Parathyroid adenoma (tissue), 2 donors: ENCODE measurements around the gene GALNT9.

ENCODE experiments used
- H2AFZ ChIP-seq: fragments of 300-600 bp; sonication (generic); one replicate; pipeline ENCODE4 v1.7.0; 2017; ENCODE audit warnings: antibody characterized with exemption, mild to moderate bottlenecking
- H3K27ac ChIP-seq: fragments of 300-600 bp; sonication (generic); one replicate; pipeline ENCODE4 v1.7.0; 2017
- H3K27me3 ChIP-seq: fragments of 300-600 bp; sonication (generic); one replicate; pipeline ENCODE4 v1.7.0; 2017; ENCODE audit warnings: low read length; ENCODE audit not compliant: control insufficient read depth, insufficient read depth
- H3K36me3 ChIP-seq: fragments of 300-600 bp; sonication (generic); one replicate; pipeline ENCODE4 v1.7.0; 2017; ENCODE audit warnings: low read length; ENCODE audit not compliant: control insufficient read depth, insufficient read depth
- H3K4me1 ChIP-seq: fragments of 300-600 bp; sonication (generic); one replicate; pipeline ENCODE4 v1.7.0; 2017; ENCODE audit warnings: control low read depth
- H3K4me2 ChIP-seq: fragments of 300-600 bp; sonication (generic); one replicate; pipeline ENCODE4 v1.7.0; 2017; ENCODE audit warnings: low read length
- H3K4me3 ChIP-seq: fragments of 300-600 bp; sonication (generic); one replicate; pipeline ENCODE4 v1.7.0; 2017; ENCODE audit warnings: low read depth, low read length
- H3K79me2 ChIP-seq: fragments of 300-600 bp; sonication (generic); one replicate; pipeline ENCODE4 v1.7.0; 2017; ENCODE audit warnings: control low read depth
- H3K9ac ChIP-seq: fragments of 300-600 bp; sonication (generic); one replicate; pipeline ENCODE4 v1.7.0; 2017; ENCODE audit warnings: mild to moderate bottlenecking
- H3K9me3 ChIP-seq: fragments of 300-600 bp; sonication (generic); one replicate; pipeline ENCODE4 v1.7.0; 2017; ENCODE audit warnings: low read length; ENCODE audit not compliant: control insufficient read depth
- TF ChIP-seq, protein P1 (sequence below): fragments of 300-600 bp; sonication (generic); IDR thresholded peaks from one replicate; pipeline ENCODE4 v1.7.0; 2017; ENCODE audit warnings: antibody characterized with exemption, mild to moderate bottlenecking
- donor health status: primary hyperparathyroidism.

GALNT9 gene

DNA sequence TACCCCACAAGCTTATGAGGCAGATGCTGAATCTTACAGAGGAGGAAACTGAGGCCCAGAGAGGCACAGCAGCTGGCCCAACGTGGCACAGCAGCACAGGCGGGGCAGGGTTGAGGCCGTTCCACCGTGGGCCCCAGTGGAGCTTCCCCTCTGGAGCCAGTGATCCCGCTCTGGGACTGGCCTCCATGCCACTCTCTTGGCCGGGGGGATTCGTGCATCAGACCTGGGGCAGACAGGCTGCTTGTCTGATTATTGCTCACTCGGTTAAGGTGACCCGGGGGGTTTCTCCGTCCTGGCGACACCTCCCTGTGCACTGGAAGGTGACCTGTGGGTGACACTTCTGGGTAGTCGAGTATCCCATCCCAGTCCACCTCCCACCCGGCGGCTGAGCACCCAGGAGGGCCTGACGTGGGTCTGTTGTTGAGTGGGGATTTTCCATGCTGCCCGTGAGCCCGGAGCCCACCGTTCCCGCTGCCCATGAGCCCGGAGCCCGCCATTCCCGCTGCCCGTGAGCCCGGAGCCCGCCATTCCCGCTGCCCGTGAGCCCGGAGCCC lies 157.3 kb downstream of the GALNT9 start:
- H3K27ac ChIP-seq, result no peak overlapping the region
- no peaks in the 10 kb centered on the region for H3K4me1 ChIP-seq
- H3K9ac ChIP-seq, result no peak overlapping the region
- no peak overlapping the region for H3K4me3 ChIP-seq
- no peaks in the 10 kb centered on the region for H3K9me3 ChIP-seq
- H3K36me3 ChIP-seq, result no peaks in the 10 kb centered on the region
- no peak overlapping the region for H3K4me2 ChIP-seq
- H3K79me2 ChIP-seq, result no peaks in the 10 kb centered on the region
- H2AFZ ChIP-seq, result no peak overlapping the region
- TF ChIP-seq, protein P1, sequence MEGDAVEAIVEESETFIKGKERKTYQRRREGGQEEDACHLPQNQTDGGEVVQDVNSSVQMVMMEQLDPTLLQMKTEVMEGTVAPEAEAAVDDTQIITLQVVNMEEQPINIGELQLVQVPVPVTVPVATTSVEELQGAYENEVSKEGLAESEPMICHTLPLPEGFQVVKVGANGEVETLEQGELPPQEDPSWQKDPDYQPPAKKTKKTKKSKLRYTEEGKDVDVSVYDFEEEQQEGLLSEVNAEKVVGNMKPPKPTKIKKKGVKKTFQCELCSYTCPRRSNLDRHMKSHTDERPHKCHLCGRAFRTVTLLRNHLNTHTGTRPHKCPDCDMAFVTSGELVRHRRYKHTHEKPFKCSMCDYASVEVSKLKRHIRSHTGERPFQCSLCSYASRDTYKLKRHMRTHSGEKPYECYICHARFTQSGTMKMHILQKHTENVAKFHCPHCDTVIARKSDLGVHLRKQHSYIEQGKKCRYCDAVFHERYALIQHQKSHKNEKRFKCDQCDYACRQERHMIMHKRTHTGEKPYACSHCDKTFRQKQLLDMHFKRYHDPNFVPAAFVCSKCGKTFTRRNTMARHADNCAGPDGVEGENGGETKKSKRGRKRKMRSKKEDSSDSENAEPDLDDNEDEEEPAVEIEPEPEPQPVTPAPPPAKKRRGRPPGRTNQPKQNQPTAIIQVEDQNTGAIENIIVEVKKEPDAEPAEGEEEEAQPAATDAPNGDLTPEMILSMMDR, result no peak
- H3K27me3 ChIP-seq, result peaks cover 4% of the 10 kb centered on the region

- TF ChIP-seq, protein P1, result no peak
- Histone ChIP-seq H3K27ac (no peak overlapping the region), H3K4me1 (no peaks in the 10 kb centered on the region), H2AFZ (no peak overlapping the region), H3K27me3 (peaks cover 4% of the 10 kb centered on the region), H3K9ac (no peak overlapping the region), H3K79me2 (no peaks in the 10 kb centered on the region), H3K4me2 (no peak overlapping the region), H3K4me3 (no peak overlapping the region), H3K9me3 (no peaks in the 10 kb centered on the region), H3K36me3 (no peaks in the 10 kb centered on the region)
These were observed 158.0 kb downstream of the GALNT9 start for GRCh38 chr12:132171293-132171967.

DNA sequence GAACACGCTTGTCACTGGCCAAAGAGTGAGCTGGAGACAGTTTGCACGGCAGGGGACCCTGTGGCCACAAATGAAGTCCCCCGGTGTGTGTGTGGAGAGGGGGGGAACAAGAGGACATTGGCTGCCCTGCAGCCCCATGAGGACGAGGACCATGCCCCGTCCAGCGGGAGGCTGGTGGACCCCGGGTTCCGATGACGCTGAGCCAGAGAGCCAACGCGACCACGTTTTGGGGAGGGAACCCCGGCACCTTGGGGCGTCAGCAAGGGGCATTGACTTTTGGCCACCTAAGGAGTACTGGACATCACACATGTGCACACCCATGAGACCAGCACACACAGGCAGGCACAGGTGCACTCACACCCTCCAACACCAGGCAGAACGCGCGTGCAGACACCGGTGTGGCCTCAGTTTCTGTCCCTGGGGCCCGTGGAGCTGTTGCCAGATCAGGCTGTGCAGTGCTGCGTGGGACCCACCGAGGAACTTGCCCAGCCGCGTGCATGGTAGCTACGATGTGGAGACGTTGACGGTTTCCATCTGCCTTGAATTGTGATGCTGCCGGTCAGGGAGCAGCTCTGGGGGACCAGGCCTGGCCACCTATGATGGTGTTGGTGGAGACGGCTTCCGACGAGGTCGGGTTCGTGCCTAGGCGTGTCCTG lies 158.6 kb downstream of the GALNT9 start:
- H3K9me3 ChIP-seq, result no peaks in the 10 kb centered on the region
- H3K79me2 ChIP-seq, result no peaks in the 10 kb centered on the region
- no peak overlapping the region for H3K9ac ChIP-seq
- no peak overlapping the region for H2AFZ ChIP-seq
- H3K4me2 ChIP-seq, result no peak overlapping the region
- no peak overlapping the region for H3K4me3 ChIP-seq
- no peaks in the 10 kb centered on the region for H3K4me1 ChIP-seq
- H3K36me3 ChIP-seq, result no peaks in the 10 kb centered on the region
- H3K27me3 ChIP-seq, result peaks cover 4% of the 10 kb centered on the region
- TF ChIP-seq, protein P1, result no peak
- no peak overlapping the region for H3K27ac ChIP-seq

GRCh38 chr12:132170094-132170636 lies 159.2 kb downstream of the GALNT9 start:
- no peaks in the 10 kb centered on the region for H3K9me3 ChIP-seq
- peaks cover 4% of the 10 kb centered on the region for H3K27me3 ChIP-seq

More at GRCh38 chr12:132170094-132170636, 159.2 kb downstream of the GALNT9 start:
- Histone ChIP-seq H3K36me3 (no peaks in the 10 kb centered on the region), H3K79me2 (no peaks in the 10 kb centered on the region), H3K9ac (no peak overlapping the region), H3K27ac (no peak overlapping the region), H3K4me1 (no peaks in the 10 kb centered on the region), H3K4me2 (no peak overlapping the region), H2AFZ (no peak overlapping the region), H3K4me3 (no peak overlapping the region)
- TF ChIP-seq, protein P1, result no peak
